Sigmoid colon (tissue), 4 donors: ENCODE results near the gene INPP5F.

ENCODE experiments used
- EP300 ChIP-seq, 4 donors: sonication (generic); formaldehyde crosslinking; IDR thresholded peaks; one replicate each; pipeline ENCODE4 v1.6.1; 2017; ENCODE audit warnings: antibody characterized with exemption in 4 of 4
- POLR2A ChIP-seq, 2 donors: fragments of 450-650 bp; IDR thresholded peaks; one replicate each; pipeline ENCODE4 v1.6.1; 2016; ENCODE audit warnings: antibody characterized with exemption in 2 of 2, mild to moderate bottlenecking in 2 of 2, moderate library complexity in 2 of 2
- POLR2AphosphoS5 ChIP-seq, 4 donors: sonication (generic); formaldehyde crosslinking; IDR thresholded peaks; one replicate each; pipeline ENCODE4 v1.6.1; 2017; ENCODE audit warnings: antibody characterized with exemption in 4 of 4
- TF ChIP-seq, protein P1 (sequence below), 4 experiments: fragments of 450-650 bp in 3 of 4; fragments of 200-600 bp in 1 of 4; IDR thresholded peaks; one replicate each; pipeline ENCODE4 v1.5.1; 2016 to 2019; ENCODE audit warnings: antibody characterized with exemption in 4 of 4, mild to moderate bottlenecking in 3 of 4, moderate library complexity in 2 of 4

- TF ChIP-seq POLR2AphosphoS5 (IDR thresholded peaks at IDR 0.05) (no peak), POLR2A (IDR thresholded peaks at IDR 0.05) (no peak), EP300 (IDR thresholded peaks at IDR 0.05) (no peak)
- TF ChIP-seq, protein P1, sequence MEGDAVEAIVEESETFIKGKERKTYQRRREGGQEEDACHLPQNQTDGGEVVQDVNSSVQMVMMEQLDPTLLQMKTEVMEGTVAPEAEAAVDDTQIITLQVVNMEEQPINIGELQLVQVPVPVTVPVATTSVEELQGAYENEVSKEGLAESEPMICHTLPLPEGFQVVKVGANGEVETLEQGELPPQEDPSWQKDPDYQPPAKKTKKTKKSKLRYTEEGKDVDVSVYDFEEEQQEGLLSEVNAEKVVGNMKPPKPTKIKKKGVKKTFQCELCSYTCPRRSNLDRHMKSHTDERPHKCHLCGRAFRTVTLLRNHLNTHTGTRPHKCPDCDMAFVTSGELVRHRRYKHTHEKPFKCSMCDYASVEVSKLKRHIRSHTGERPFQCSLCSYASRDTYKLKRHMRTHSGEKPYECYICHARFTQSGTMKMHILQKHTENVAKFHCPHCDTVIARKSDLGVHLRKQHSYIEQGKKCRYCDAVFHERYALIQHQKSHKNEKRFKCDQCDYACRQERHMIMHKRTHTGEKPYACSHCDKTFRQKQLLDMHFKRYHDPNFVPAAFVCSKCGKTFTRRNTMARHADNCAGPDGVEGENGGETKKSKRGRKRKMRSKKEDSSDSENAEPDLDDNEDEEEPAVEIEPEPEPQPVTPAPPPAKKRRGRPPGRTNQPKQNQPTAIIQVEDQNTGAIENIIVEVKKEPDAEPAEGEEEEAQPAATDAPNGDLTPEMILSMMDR (IDR thresholded peaks at IDR 0.05), result no peak
Measured at GRCh38 chr10:119777686-119778085, 51.8 kb downstream of the INPP5F start.
